ENCODE measurements around the gene AMOTL1.

The AMOTL1 gene

DNA sequence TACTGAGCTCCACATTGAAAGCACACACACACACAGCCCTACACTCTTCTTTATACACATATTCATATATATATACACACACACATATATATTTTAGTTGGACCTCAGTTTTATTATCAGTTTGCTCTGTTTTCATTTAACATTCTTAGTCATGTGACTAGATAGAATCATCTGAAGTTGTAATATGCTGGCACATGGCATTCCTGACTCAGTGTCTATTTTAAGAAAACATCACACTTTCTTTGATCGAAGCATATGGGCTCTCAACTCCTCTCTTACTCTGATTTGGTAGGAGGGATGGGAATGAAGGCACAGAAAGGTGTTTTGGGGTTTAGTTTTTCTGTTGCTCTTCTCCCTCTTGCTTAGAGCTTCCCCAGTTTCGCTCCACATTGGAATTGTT is 24.8 kb downstream of the AMOTL1 start:
- H3K4me3 ChIP-seq (ENCODE audit: control insufficient read depth, low read depth, low read length) = no peak overlapping the region
- no peak for DNase-seq (ENCODE audit: low read depth)
- TF ChIP-seq, protein P1, sequence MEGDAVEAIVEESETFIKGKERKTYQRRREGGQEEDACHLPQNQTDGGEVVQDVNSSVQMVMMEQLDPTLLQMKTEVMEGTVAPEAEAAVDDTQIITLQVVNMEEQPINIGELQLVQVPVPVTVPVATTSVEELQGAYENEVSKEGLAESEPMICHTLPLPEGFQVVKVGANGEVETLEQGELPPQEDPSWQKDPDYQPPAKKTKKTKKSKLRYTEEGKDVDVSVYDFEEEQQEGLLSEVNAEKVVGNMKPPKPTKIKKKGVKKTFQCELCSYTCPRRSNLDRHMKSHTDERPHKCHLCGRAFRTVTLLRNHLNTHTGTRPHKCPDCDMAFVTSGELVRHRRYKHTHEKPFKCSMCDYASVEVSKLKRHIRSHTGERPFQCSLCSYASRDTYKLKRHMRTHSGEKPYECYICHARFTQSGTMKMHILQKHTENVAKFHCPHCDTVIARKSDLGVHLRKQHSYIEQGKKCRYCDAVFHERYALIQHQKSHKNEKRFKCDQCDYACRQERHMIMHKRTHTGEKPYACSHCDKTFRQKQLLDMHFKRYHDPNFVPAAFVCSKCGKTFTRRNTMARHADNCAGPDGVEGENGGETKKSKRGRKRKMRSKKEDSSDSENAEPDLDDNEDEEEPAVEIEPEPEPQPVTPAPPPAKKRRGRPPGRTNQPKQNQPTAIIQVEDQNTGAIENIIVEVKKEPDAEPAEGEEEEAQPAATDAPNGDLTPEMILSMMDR (IDR thresholded peaks at IDR 0.05; ENCODE audit: control insufficient read depth, insufficient read depth, low read depth, low read length, missing control alignments) = no peak

DNA sequence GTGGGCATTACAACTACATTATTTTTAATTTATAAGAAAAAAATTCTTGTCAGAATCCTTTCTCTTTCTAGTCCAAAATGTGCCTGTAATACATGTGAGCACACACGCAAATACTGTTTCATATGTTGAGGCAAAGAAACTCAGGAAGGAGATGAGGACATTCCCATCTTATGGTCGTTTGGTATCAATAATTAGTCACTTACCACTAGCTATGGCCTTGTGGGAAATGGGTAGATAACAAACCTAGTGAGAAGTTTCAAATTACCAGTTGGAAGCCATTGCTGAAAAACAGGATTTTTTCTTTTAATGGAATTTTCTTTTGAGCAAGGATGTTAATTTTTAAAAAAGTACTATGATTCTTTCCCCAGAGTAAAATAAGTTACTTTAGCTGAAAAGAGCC is 25.7 kb downstream of the AMOTL1 start:
- H3K4me3 ChIP-seq (ENCODE audit: control insufficient read depth, low read depth, low read length) = no peak overlapping the region
- no peak for DNase-seq (ENCODE audit: low read depth)
- TF ChIP-seq, protein P1 (IDR thresholded peaks at IDR 0.05; ENCODE audit: control insufficient read depth, insufficient read depth, low read depth, low read length, missing control alignments) = no peak

DNA sequence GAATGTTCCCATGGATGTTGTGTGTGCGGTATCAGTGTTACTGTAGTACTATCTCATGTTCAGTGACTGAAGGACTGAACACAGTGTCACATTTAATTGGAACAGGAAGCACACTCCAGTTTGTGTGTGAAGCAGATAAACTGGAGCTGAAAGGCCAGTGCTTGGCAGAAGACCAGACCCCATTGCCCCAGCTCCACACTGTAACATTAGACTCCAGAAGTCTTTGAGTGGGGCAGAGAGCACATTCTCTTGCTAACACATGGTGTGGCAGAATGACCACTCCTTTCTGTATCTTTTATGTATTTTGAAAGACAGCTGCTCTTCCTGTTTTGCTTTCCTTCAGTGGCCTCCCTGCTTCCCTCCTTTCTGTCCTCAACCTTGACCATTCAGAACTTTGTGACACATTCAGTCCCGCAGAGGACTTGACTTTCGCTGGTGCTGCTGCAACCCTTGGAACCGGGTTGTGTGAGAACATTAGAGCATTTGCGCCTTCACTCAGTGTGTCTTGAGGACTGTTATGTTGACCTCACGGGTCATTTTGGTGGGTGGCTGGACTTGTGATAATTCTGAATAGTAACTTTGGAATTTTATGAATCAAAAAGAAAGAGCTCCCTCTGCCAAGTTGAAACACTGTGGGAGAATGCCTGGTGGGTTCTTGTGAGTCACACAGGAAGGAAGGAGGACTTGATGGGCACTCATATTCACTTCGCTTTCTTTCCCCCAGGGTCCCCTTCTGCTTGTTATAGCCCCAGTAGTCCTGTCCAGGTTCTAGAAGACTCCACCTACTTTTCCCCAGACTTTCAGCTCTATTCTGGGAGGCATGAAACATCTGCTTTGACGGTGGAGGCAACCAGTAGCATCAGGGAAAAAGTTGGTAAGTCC is 26.4 kb downstream of the AMOTL1 start:
- TF ChIP-seq, protein P1 (IDR thresholded peaks at IDR 0.05; ENCODE audit: control insufficient read depth, insufficient read depth, low read depth, low read length, missing control alignments) = no peak
- peak; percentile 86 for DNase-seq (ENCODE audit: low read depth)
- peak overlapping the region; percentile 7 for H3K4me3 ChIP-seq (ENCODE audit: control insufficient read depth, low read depth, low read length)

DNA sequence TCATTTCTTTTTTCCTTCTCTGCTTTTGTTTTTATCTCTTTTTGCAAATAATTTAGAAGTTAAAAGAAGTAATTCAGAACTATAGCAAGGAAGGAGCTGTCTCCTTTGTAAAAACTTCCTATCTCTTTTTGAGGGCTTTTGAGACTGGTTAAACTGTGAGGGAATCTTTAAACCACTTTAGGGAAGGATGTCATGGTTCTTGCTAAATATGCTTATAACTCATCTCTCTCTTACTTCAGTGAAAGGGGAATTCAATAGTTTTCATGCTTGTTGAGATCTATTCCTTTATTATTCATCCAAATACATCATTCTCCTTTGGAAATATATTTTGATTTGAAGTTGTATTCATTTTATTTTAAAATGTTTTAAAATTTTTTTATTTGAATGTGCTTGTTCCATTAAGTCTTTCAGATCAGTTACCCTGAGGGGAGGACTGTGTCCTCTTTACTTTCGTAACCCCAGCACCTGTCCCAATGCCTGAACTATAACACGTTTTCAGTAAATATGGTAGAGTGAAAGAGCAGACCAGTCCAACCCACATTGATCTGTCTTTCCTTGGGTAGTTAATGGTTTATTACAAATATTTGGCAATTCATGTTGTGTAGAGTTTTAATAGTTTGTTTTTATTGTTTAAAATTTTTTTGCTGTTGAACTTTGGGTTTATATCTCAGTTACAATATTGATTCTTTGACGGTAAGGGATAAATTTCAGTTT is 27.5 kb downstream of the AMOTL1 start:
- H3K4me3 ChIP-seq (ENCODE audit: control insufficient read depth, low read depth, low read length) = peak overlapping the region; percentile 7
- DNase-seq (ENCODE audit: low read depth) = no peak
- TF ChIP-seq, protein P1 (IDR thresholded peaks at IDR 0.05; ENCODE audit: control insufficient read depth, insufficient read depth, low read depth, low read length, missing control alignments) = no peak

DNA sequence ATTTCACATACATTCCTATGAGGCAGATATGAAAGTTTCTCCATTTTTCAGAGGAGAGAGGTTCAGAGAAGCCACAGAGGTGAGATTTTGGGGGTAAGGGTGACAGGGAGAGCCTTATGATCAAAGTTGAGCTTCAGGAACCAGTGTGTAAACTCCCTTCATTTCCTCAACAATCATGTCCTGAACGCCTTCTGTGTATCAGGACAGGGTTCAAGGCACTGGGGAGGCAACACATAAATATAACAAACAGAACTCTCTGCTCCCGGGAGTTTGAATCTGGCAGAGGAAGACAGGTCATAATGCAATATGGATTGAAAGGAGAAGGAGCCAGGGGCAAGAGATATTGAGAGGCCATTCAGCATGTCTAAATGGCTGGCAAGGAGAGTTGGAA is 28.0 kb downstream of the AMOTL1 start:
- no peak overlapping the region; the same call in 1 of the 2 replicates for H3K4me3 ChIP-seq (ENCODE audit: control insufficient read depth, low read depth, low read length)
- DNase-seq (ENCODE audit: low read depth) = no peak
- TF ChIP-seq, protein P1 (IDR thresholded peaks at IDR 0.05; ENCODE audit: control insufficient read depth, insufficient read depth, low read depth, low read length, missing control alignments) = no peak

DNA sequence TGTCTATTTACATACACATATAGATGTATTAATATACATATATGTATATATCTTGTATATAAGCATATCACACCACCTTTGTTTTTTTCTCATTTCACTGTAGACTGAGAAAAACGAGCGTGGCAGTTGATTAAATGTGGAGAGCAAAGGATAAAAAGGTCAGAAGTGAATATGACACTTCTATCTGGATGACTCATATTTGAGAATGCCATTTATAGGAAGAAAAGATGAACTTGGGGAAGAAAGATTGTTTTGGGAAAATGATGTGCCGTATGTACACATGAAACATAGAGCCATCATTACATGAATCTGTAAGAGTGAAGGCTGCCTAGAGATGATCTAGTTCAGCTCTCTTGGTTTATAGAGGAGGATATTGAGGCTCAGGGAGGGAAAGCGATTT is 28.7 kb downstream of the AMOTL1 start:
- no peak overlapping the region for H3K4me3 ChIP-seq (ENCODE audit: control insufficient read depth, low read depth, low read length)
- no peak for DNase-seq (ENCODE audit: low read depth)

More for the DNA sequence above, 28.7 kb downstream of the AMOTL1 start:
- TF ChIP-seq, protein P1 (IDR thresholded peaks at IDR 0.05; ENCODE audit: control insufficient read depth, insufficient read depth, low read depth, low read length, missing control alignments) = no peak
